Measurements from ENCODE around the gene LTBP1.

DNA sequence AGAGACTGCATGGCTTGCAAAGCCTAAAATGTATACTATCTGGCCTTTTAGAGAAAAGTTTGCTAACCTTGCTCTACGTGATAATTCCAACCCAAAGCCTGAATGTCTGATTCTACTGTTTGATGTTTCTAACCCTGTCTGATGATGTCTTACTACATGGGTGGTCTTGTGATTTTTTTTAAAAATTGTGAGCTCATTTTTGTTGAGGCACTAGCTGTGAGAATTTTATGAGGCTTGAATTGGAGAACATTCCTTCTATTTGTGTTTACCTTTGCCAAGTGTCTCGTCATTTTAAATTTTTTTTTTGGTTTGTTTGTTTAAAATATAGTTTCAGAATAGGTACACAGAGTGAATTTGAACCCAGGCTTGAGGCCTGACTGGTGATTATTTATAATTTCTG lies 15.2 kb upstream of the LTBP1 start:
- no peak for TF ChIP-seq EP300 (IDR thresholded peaks at IDR 0.05; ENCODE audit: borderline replicate concordance)
- no peak for TF ChIP-seq YY1 (IDR thresholded peaks at IDR 0.05; ENCODE audit: low read depth)
- TF ChIP-seq FOXM1 (IDR thresholded peaks at IDR 0.05; ENCODE audit: borderline replicate concordance, low read depth): no peak
- no peak for TF ChIP-seq CEBPB (IDR thresholded peaks at IDR 0.05)
- no peak for TF ChIP-seq EGR1 (IDR thresholded peaks at IDR 0.05)
- no peak for TF ChIP-seq CREB1 (IDR thresholded peaks at IDR 0.05; ENCODE audit: low read depth)

All from Ishikawa (cell line).